ENCODE measurements around the gene CDK8.

The CDK8 gene

GRCh38 chr13:26228096-26228495 is 25.8 kb upstream of the CDK8 start:
- no peak for DNase-seq (ENCODE audit: low read depth)
- no peak for TF ChIP-seq CTCF (conservative IDR thresholded peaks at IDR 0.05; ENCODE audit: control insufficient read depth, insufficient read depth, low read depth, low read length)
- no peak overlapping the region for H3K4me3 ChIP-seq (ENCODE audit: control insufficient read depth, low read depth, low read length)

GRCh38 chr13:26229080-26229615 is 24.8 kb upstream of the CDK8 start:
- no peak for DNase-seq (ENCODE audit: low read depth)
- TF ChIP-seq CTCF (conservative IDR thresholded peaks at IDR 0.05; ENCODE audit: control insufficient read depth, insufficient read depth, low read depth, low read length) = no peak
- H3K4me3 ChIP-seq (ENCODE audit: control insufficient read depth, low read depth, low read length) = no peak overlapping the region

- H3K4me3 ChIP-seq (ENCODE audit: control insufficient read depth, low read depth, low read length) = no peak overlapping the region
- no peak for TF ChIP-seq CTCF (conservative IDR thresholded peaks at IDR 0.05; ENCODE audit: control insufficient read depth, insufficient read depth, low read depth, low read length)
- no peak for DNase-seq (ENCODE audit: low read depth)
Observed at GRCh38 chr13:26230703-26231102, 23.2 kb upstream of the CDK8 start.

- DNase-seq (ENCODE audit: low read depth) = no peak
- H3K4me3 ChIP-seq (ENCODE audit: control insufficient read depth, low read depth, low read length) = no peak overlapping the region
- no peak for TF ChIP-seq CTCF (conservative IDR thresholded peaks at IDR 0.05; ENCODE audit: control insufficient read depth, insufficient read depth, low read depth, low read length)
Observed at GRCh38 chr13:26236296-26236695, 17.6 kb upstream of the CDK8 start.

GRCh38 chr13:26246154-26246553 is 7.8 kb upstream of the CDK8 start:
- no peak for DNase-seq (ENCODE audit: low read depth)
- H3K4me3 ChIP-seq (ENCODE audit: control insufficient read depth, low read depth, low read length) = no peak overlapping the region
- TF ChIP-seq CTCF (conservative IDR thresholded peaks at IDR 0.05; ENCODE audit: control insufficient read depth, insufficient read depth, low read depth, low read length) = no peak

DNA sequence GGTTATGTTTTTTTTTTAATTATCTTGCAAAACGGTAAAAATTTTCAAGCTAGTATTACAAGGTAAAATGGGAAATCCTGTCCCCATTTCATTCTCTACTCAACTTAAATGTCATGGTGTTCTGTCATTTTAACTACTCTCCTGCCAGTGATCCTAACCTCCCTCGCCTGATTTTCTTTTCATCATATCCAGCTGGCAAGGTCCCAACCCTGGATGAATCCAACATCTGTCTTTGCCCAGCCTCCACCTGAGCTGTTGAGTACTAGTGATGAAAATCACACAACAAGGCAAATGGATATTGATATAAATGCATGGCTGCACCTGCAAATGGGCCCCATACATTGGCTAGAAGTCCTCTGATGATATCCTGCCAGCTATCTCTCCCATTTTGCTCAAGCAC is 6.9 kb upstream of the CDK8 start:
- TF ChIP-seq CTCF (conservative IDR thresholded peaks at IDR 0.05; ENCODE audit: control insufficient read depth, insufficient read depth, low read depth, low read length) = no peak
- DNase-seq (ENCODE audit: low read depth) = no peak

GRCh38 chr13:26247608-26248007 is 6.3 kb upstream of the CDK8 start:
- no peak overlapping the region for H3K4me3 ChIP-seq (ENCODE audit: control insufficient read depth, low read depth, low read length)
- DNase-seq (ENCODE audit: low read depth) = peak; percentile 25
- no peak for TF ChIP-seq CTCF (conservative IDR thresholded peaks at IDR 0.05; ENCODE audit: control insufficient read depth, insufficient read depth, low read depth, low read length)

More for the DNA sequence above, 6.9 kb upstream of the CDK8 start:
- H3K4me3 ChIP-seq (ENCODE audit: control insufficient read depth, low read depth, low read length) = no peak overlapping the region
